ENCODE measurements around the gene SAMD5.

The SAMD5 gene

DNA sequence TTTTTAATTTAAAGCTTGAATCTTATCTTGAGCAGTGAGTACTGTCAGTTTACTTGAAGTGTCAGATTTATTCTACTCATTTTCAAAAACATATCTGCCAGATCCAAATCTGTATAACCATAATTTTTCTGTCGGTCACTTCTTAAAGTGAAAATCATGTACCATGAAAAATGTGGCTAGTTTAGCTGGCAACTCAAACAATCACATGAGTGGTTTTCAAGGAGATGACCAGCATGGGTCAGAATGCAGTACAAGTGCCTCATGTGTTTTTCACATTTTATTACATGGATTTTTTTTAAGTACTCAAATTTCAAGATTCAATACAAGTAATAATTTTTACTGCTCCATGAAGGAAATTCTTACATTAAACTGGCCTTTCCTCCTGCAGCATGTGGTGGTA is 11.0 kb upstream of the SAMD5 start:
- Histone ChIP-seq H3K4me1 (ENCODE audit: control insufficient read depth, insufficient read depth, low read depth, low read length) (no peaks in the 10 kb centered on the region), H3K36me3 (ENCODE audit: control insufficient read depth in 1 of 2, insufficient read depth in 2 of 2, low read depth in 1 of 2, low read length in 2 of 2) (no peaks in the 10 kb centered on the region), H3K23ac (ENCODE audit: low read length in 2 of 2) (no peak overlapping the region), H2AFZ (ENCODE audit: low read depth, low read length) (no peak overlapping the region), H4K91ac (ENCODE audit: low read length) (no peak overlapping the region), H3K4ac (ENCODE audit: low read depth in 1 of 2, low read length in 2 of 2) (no peak overlapping the region), H3K27me3 (ENCODE audit: control insufficient read depth in 1 of 2, insufficient read depth in 1 of 2, low read length in 2 of 2) (no peaks in the 10 kb centered on the region), H2BK120ac (ENCODE audit: low read depth, low read length) (no peak overlapping the region), H4K8ac (ENCODE audit: low read length) (no peak overlapping the region), H3K79me1 (replicated peaks; ENCODE audit: low read length, poor library complexity, severe bottlenecking) (no peaks in the 10 kb centered on the region), H2BK15ac (ENCODE audit: low read depth, poor library complexity, severe bottlenecking) (no peak overlapping the region), H3K18ac (ENCODE audit: low read depth in 1 of 2, low read length in 2 of 2) (no peak overlapping the region), H3K4me2 (ENCODE audit: low read length, poor library complexity, severe bottlenecking) (no peak overlapping the region), H3K27ac (ENCODE audit: low read length, poor library complexity, severe bottlenecking) (no peak overlapping the region), H3K4me3 (ENCODE audit: insufficient read depth in 1 of 2, low read depth in 1 of 2, low read length in 2 of 2) (no peak overlapping the region), H2BK12ac (ENCODE audit: low read length in 2 of 2) (no peak overlapping the region), H3K9ac (ENCODE audit: low read length) (no peak overlapping the region), H2BK5ac (ENCODE audit: low read depth, low read length, poor library complexity, severe bottlenecking) (no peak overlapping the region), H3K9me3 (ENCODE audit: control insufficient read depth, low read length) (peaks cover 10% of the 10 kb centered on the region), H2AK5ac (ENCODE audit: low read length, severe bottlenecking) (no peak overlapping the region), H3K14ac (ENCODE audit: low read length in 2 of 2) (no peak overlapping the region)
- no peak for DNase-seq
- WGBS = 100% methylated on average over 1 of the region's 1 CpG

DNA sequence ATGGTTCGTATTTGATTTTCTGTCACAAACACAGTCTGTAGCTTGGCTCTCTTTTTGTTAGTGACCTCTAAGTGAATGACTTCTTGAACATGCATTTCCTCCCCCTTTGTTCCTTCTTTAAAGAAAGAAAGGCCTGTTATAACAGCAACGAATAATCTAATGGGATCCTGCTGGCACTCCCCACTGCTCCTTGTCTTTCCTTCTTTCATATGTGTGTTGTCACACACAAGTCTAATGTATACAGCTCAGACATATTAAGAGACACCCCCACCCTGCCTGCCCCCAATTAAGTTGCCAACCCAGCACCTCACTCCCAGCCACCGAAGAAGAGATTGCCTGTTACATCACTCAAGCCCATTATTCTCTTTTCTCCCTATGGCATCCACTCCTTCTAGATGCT is 4.9 kb upstream of the SAMD5 start:
- H2AFZ ChIP-seq (ENCODE audit: low read depth, low read length) = no peak overlapping the region
- no peak overlapping the region for H2BK5ac ChIP-seq (ENCODE audit: low read depth, low read length, poor library complexity, severe bottlenecking)
- H3K4me1 ChIP-seq (ENCODE audit: control insufficient read depth, insufficient read depth, low read depth, low read length) = peaks cover 12% of the 10 kb centered on the region
- 57% methylated on average over 3 of the region's 3 CpGs for WGBS
- no peak overlapping the region for H3K14ac ChIP-seq (ENCODE audit: low read length in 2 of 2)
- H2BK15ac ChIP-seq (ENCODE audit: low read depth, poor library complexity, severe bottlenecking) = no peak overlapping the region
- no peak overlapping the region for H4K91ac ChIP-seq (ENCODE audit: low read length)
- H3K36me3 ChIP-seq (ENCODE audit: control insufficient read depth in 1 of 2, insufficient read depth in 2 of 2, low read depth in 1 of 2, low read length in 2 of 2) = no peaks in the 10 kb centered on the region
- no peak overlapping the region for H3K4ac ChIP-seq (ENCODE audit: low read depth in 1 of 2, low read length in 2 of 2)
- no peak for DNase-seq
- H4K8ac ChIP-seq (ENCODE audit: low read length) = no peak overlapping the region
- no peak overlapping the region for H3K27ac ChIP-seq (ENCODE audit: low read length, poor library complexity, severe bottlenecking)
- H2BK12ac ChIP-seq (ENCODE audit: low read length in 2 of 2) = no peak overlapping the region
- H3K4me2 ChIP-seq (ENCODE audit: low read length, poor library complexity, severe bottlenecking) = no peak overlapping the region
- H3K9me3 ChIP-seq (ENCODE audit: control insufficient read depth, low read length) = no peaks in the 10 kb centered on the region
- H2AK5ac ChIP-seq (ENCODE audit: low read length, severe bottlenecking) = no peak overlapping the region
- H2BK120ac ChIP-seq (ENCODE audit: low read depth, low read length) = no peak overlapping the region
- no peak overlapping the region for H3K18ac ChIP-seq (ENCODE audit: low read depth in 1 of 2, low read length in 2 of 2)
- no peak overlapping the region for H3K9ac ChIP-seq (ENCODE audit: low read length)
- H3K79me1 ChIP-seq (replicated peaks; ENCODE audit: low read length, poor library complexity, severe bottlenecking) = no peaks in the 10 kb centered on the region
- H3K27me3 ChIP-seq (ENCODE audit: control insufficient read depth in 1 of 2, insufficient read depth in 1 of 2, low read length in 2 of 2) = peaks cover 0 to 26% of the 10 kb centered on the region in 2 experiments
- no peak overlapping the region for H3K4me3 ChIP-seq (ENCODE audit: insufficient read depth in 1 of 2, low read depth in 1 of 2, low read length in 2 of 2)
- no peak overlapping the region for H3K23ac ChIP-seq (ENCODE audit: low read length in 2 of 2)

DNA sequence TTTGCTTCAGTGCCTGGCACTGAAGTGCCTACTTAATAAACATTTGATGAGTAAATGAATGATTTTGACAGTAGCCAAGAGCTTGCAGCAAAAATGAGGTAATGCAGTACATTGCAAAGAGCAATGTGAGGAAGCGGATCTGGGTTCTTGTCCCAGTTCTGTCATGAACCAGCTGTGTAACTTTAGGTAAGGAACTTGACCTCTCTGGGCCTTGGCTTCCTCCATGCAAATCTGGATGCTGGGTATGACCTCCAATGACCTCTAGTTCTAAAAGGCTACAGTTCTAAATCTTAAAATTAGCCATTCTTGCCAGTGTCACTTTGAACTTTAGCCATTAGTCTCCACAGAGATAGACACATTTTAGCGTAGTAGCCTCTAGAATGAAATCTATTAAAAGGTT is 3.6 kb upstream of the SAMD5 start:
- no peak overlapping the region for H4K91ac ChIP-seq (ENCODE audit: low read length)
- H3K36me3 ChIP-seq (ENCODE audit: control insufficient read depth in 1 of 2, insufficient read depth in 2 of 2, low read depth in 1 of 2, low read length in 2 of 2) = no peaks in the 10 kb centered on the region
- H2BK5ac ChIP-seq (ENCODE audit: low read depth, low read length, poor library complexity, severe bottlenecking) = no peak overlapping the region
- no peak overlapping the region for H3K4me2 ChIP-seq (ENCODE audit: low read length, poor library complexity, severe bottlenecking)
- H3K14ac ChIP-seq (ENCODE audit: low read length in 2 of 2) = no peak overlapping the region
- H3K23ac ChIP-seq (ENCODE audit: low read length in 2 of 2) = no peak overlapping the region
- no peak overlapping the region for H2AK5ac ChIP-seq (ENCODE audit: low read length, severe bottlenecking)
- no peak overlapping the region for H3K18ac ChIP-seq (ENCODE audit: low read depth in 1 of 2, low read length in 2 of 2)
- no peak overlapping the region for H3K4me3 ChIP-seq (ENCODE audit: insufficient read depth in 1 of 2, low read depth in 1 of 2, low read length in 2 of 2)
- H2BK120ac ChIP-seq (ENCODE audit: low read depth, low read length) = no peak overlapping the region
- H3K9ac ChIP-seq (ENCODE audit: low read length) = no peak overlapping the region
- peaks cover 17% of the 10 kb centered on the region for H3K4me1 ChIP-seq (ENCODE audit: control insufficient read depth, insufficient read depth, low read depth, low read length)
- no peaks in the 10 kb centered on the region for H3K9me3 ChIP-seq (ENCODE audit: control insufficient read depth, low read length)
- no peak overlapping the region for H2AFZ ChIP-seq (ENCODE audit: low read depth, low read length)
- no peak overlapping the region for H2BK12ac ChIP-seq (ENCODE audit: low read length in 2 of 2)
- H4K8ac ChIP-seq (ENCODE audit: low read length) = no peak overlapping the region
- peaks cover 0 to 34% of the 10 kb centered on the region in 2 experiments for H3K27me3 ChIP-seq (ENCODE audit: control insufficient read depth in 1 of 2, insufficient read depth in 1 of 2, low read length in 2 of 2)
- H3K4ac ChIP-seq (ENCODE audit: low read depth in 1 of 2, low read length in 2 of 2) = no peak overlapping the region
- H2BK15ac ChIP-seq (ENCODE audit: low read depth, poor library complexity, severe bottlenecking) = no peak overlapping the region
- WGBS = 89% methylated on average over 2 of the region's 2 CpGs
- H3K27ac ChIP-seq (ENCODE audit: low read length, poor library complexity, severe bottlenecking) = no peak overlapping the region
- no peak for DNase-seq
- no peaks in the 10 kb centered on the region for H3K79me1 ChIP-seq (replicated peaks; ENCODE audit: low read length, poor library complexity, severe bottlenecking)

DNA sequence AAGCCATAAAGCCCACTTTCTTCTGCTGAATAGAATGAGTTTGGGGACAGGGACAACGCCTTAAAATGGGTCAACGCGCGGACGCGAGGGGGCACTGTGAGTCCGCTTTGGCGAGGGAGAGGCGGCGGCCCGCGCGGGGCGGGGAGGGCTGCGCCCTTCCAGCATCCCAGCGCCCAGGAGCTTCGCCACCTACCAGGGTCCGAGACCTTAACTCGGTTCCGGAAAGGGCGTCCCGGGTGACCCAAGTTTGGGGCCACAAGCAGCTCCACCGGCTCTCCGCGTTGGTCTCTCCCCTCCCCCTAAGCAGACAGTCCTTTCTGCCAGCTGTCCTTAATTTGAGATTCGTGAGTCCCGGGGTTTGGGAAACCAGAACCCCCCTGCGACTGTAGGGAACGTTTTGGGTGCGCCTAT is 1.8 kb upstream of the SAMD5 start:
- H3K18ac ChIP-seq (ENCODE audit: low read depth in 1 of 2, low read length in 2 of 2) = peak overlapping the region in 1 of 2 experiments; percentile 58
- peaks cover 17% of the 10 kb centered on the region for H3K4me1 ChIP-seq (ENCODE audit: control insufficient read depth, insufficient read depth, low read depth, low read length)
- no peak overlapping the region for H3K4ac ChIP-seq (ENCODE audit: low read depth in 1 of 2, low read length in 2 of 2)
- H3K4me2 ChIP-seq (ENCODE audit: low read length, poor library complexity, severe bottlenecking) = peak overlapping the region; percentile 76
- no peak overlapping the region for H4K8ac ChIP-seq (ENCODE audit: low read length)
- no peaks in the 10 kb centered on the region for H3K79me1 ChIP-seq (replicated peaks; ENCODE audit: low read length, poor library complexity, severe bottlenecking)
- H3K9ac ChIP-seq (ENCODE audit: low read length) = no peak overlapping the region
- peak; percentile 59 for DNase-seq
- H3K14ac ChIP-seq (ENCODE audit: low read length in 2 of 2) = no peak overlapping the region
- no peaks in the 10 kb centered on the region for H3K9me3 ChIP-seq (ENCODE audit: control insufficient read depth, low read length)
- WGBS = 0% methylated on average over 28 of the region's 30 CpGs
- peak overlapping the region; percentile 37 to 77 for H3K4me3 ChIP-seq (ENCODE audit: insufficient read depth in 1 of 2, low read depth in 1 of 2, low read length in 2 of 2)
- H4K91ac ChIP-seq (ENCODE audit: low read length) = no peak overlapping the region
- no peak overlapping the region for H2AK5ac ChIP-seq (ENCODE audit: low read length, severe bottlenecking)
- H2AFZ ChIP-seq (ENCODE audit: low read depth, low read length) = no peak overlapping the region
- H3K27ac ChIP-seq (ENCODE audit: low read length, poor library complexity, severe bottlenecking) = no peak overlapping the region
- H3K36me3 ChIP-seq (ENCODE audit: control insufficient read depth in 1 of 2, insufficient read depth in 2 of 2, low read depth in 1 of 2, low read length in 2 of 2) = no peaks in the 10 kb centered on the region
- no peak overlapping the region for H2BK15ac ChIP-seq (ENCODE audit: low read depth, poor library complexity, severe bottlenecking)
- peaks cover 0 to 50% of the 10 kb centered on the region in 2 experiments for H3K27me3 ChIP-seq (ENCODE audit: control insufficient read depth in 1 of 2, insufficient read depth in 1 of 2, low read length in 2 of 2)
- peak overlapping the region in 1 of 2 experiments; percentile 22 for H2BK12ac ChIP-seq (ENCODE audit: low read length in 2 of 2)
- H2BK5ac ChIP-seq (ENCODE audit: low read depth, low read length, poor library complexity, severe bottlenecking) = no peak overlapping the region
- no peak overlapping the region for H3K23ac ChIP-seq (ENCODE audit: low read length in 2 of 2)
- H2BK120ac ChIP-seq (ENCODE audit: low read depth, low read length) = no peak overlapping the region
